SK-N-SH treated with all-trans-retinoic acid at 6 μM for 48 hours (cell line): ENCODE results near the gene IBSP.

Experiments
- ATAC-seq: fragments of 200-7000 bp; cut with Tn5 transposase; 3 replicates; pipeline ENCODE4 v1.9.1; 2020; ENCODE audit warnings: mild to moderate bottlenecking, moderate library complexity
- ARNTL ChIP-seq: fragments of 450-650 bp; formaldehyde crosslinking; IDR thresholded peaks from 2 replicates; pipeline ENCODE4 v1.5.0; 2020; ENCODE audit warnings: low read depth, mild to moderate bottlenecking, moderate library complexity, borderline replicate concordance
- BACH2 ChIP-seq: fragments of 250-450 bp; sonication (Bioruptor Pico); IDR thresholded peaks from 2 replicates; pipeline ENCODE4 v1.9.0; 2021; ENCODE audit warnings: mild to moderate bottlenecking, borderline replicate concordance
- CSDC2 ChIP-seq: fragments of 250-450 bp; sonication (Bioruptor Pico); IDR thresholded peaks from 2 replicates; pipeline ENCODE4 v1.5.0; 2020; ENCODE audit warnings: mild to moderate bottlenecking, moderate library complexity
- ESRRG ChIP-seq: fragments of 250-450 bp; sonication (Bioruptor Pico); IDR thresholded peaks from 2 replicates; pipeline ENCODE4 v1.6.1; 2021; ENCODE audit warnings: mild to moderate bottlenecking
- GLIS3 ChIP-seq: fragments of 250-450 bp; sonication (Bioruptor Pico); IDR thresholded peaks from 2 replicates; pipeline ENCODE4 v1.5.0; 2020; ENCODE audit warnings: mild to moderate bottlenecking, moderate library complexity
- OSR1 ChIP-seq: fragments of 250-450 bp; sonication (Bioruptor Pico); IDR thresholded peaks from 2 replicates; pipeline ENCODE4 v1.8.0; 2022; ENCODE audit warnings: moderate library complexity, mild to moderate bottlenecking, inconsistent platforms
- PPARA ChIP-seq: fragments of 250-450 bp; sonication (Bioruptor Pico); IDR thresholded peaks from 2 replicates; pipeline ENCODE4 v1.5.0; 2020; ENCODE audit warnings: mild to moderate bottlenecking, borderline replicate concordance
- RARB ChIP-seq: fragments of 250-450 bp; sonication (Bioruptor Pico); IDR thresholded peaks from 2 replicates; pipeline ENCODE4 v1.8.0; 2021; ENCODE audit warnings: mild to moderate bottlenecking, moderate library complexity
- SNAI2 ChIP-seq: fragments of 250-450 bp; sonication (Bioruptor Pico); IDR thresholded peaks from 2 replicates; pipeline ENCODE4 v1.5.0; 2020; ENCODE audit warnings: mild to moderate bottlenecking, moderate library complexity
- TCF4 ChIP-seq: fragments of 250-450 bp; sonication (Bioruptor Pico); IDR thresholded peaks from 2 replicates; pipeline ENCODE4 v1.8.0; 2021; ENCODE audit warnings: mild to moderate bottlenecking, moderate library complexity, borderline replicate concordance
- TOX ChIP-seq: fragments of 250-450 bp; sonication (Bioruptor Pico); IDR thresholded peaks from 2 replicates; pipeline ENCODE4 v1.8.0; 2021; ENCODE audit warnings: mild to moderate bottlenecking, moderate library complexity, borderline replicate concordance
- ZC3H10 ChIP-seq: fragments of 250-450 bp; sonication (Bioruptor Pico); IDR thresholded peaks from 2 replicates; pipeline ENCODE4 v1.5.1; 2021; ENCODE audit warnings: mild to moderate bottlenecking, moderate library complexity
- ZFP3 ChIP-seq: fragments of 250-450 bp; sonication (Bioruptor Pico); IDR thresholded peaks from 2 replicates; pipeline ENCODE4 v1.5.0; 2020; ENCODE audit warnings: mild to moderate bottlenecking, moderate library complexity
- ZFP30 ChIP-seq: fragments of 450-650 bp; formaldehyde crosslinking; IDR thresholded peaks from 2 replicates; pipeline ENCODE4 v1.5.0; 2022; ENCODE audit warnings: mild to moderate bottlenecking, moderate library complexity
- ZNF565 ChIP-seq: fragments of 450-650 bp; formaldehyde crosslinking; conservative IDR thresholded peaks from 2 replicates; pipeline ENCODE4 v1.5.0; 2020; ENCODE audit warnings: low read depth, mild to moderate bottlenecking, moderate library complexity
- ZNF70 ChIP-seq: fragments of 450-650 bp; formaldehyde crosslinking; IDR thresholded peaks from 2 replicates; pipeline ENCODE4 v1.5.0; 2020; ENCODE audit warnings: mild to moderate bottlenecking, moderate library complexity
- ZNF8 ChIP-seq: fragments of 450-650 bp; formaldehyde crosslinking; IDR thresholded peaks from 2 replicates; pipeline ENCODE4 v1.5.0; 2020; ENCODE audit warnings: mild to moderate bottlenecking, moderate library complexity
- TF ChIP-seq, protein P1 (sequence below): fragments of 250-450 bp; sonication (Bioruptor Pico); IDR thresholded peaks from 2 replicates; pipeline ENCODE4 v1.5.0; 2020; ENCODE audit warnings: mild to moderate bottlenecking, moderate library complexity
- TF ChIP-seq, protein P2 (sequence below): fragments of 250-450 bp; sonication (Bioruptor Pico); IDR thresholded peaks from 2 replicates; pipeline ENCODE4 v1.8.0; 2021; ENCODE audit warnings: low read depth, mild to moderate bottlenecking, moderate library complexity, borderline replicate concordance
- TF ChIP-seq, protein P3 (sequence below): fragments of 250-450 bp; sonication (Bioruptor Pico); IDR thresholded peaks from 2 replicates; pipeline ENCODE4 v1.5.1; 2020; ENCODE audit warnings: low read depth, mild to moderate bottlenecking, moderate library complexity
- TF ChIP-seq, protein P4 (sequence below): fragments of 250-450 bp; sonication (Bioruptor Pico); IDR thresholded peaks from 2 replicates; pipeline ENCODE4 v1.5.1; 2021; ENCODE audit warnings: mild to moderate bottlenecking, moderate library complexity

The IBSP gene

DNA sequence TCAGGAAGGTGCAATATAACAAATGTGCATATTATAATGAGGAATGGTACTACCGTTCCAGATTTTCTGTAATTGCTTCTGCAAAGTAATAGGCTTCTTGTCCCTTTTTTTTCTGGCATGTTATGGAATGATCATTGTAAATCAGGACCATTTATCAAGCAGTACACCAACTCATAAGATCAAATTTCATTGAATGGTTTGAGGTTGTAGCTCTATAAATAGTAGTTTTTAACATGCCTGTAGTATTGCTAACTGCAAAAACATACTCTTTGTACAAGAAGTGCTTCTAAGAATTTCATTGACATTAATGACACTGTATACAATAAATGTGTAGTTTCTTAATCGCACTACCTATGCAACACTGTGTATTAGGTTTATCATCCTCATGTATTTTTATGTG lies 12.6 kb downstream of the IBSP start:
- peak; percentile 66 for ATAC-seq
- TF ChIP-seq ZNF565 (CRISPR knock-in tag) (no peak), ZNF8 (CRISPR knock-in tag) (no peak), OSR1 (CRISPR knock-in tag) (no peak), ARNTL (CRISPR knock-in tag) (no peak), CSDC2 (no peak), GLIS3 (CRISPR knock-in tag) (no peak), TOX (CRISPR knock-in tag) (no peak), PPARA (CRISPR knock-in tag) (no peak), ZNF70 (CRISPR knock-in tag) (no peak), ZFP3 (CRISPR knock-in tag) (no peak)
- TF ChIP-seq, protein P1, sequence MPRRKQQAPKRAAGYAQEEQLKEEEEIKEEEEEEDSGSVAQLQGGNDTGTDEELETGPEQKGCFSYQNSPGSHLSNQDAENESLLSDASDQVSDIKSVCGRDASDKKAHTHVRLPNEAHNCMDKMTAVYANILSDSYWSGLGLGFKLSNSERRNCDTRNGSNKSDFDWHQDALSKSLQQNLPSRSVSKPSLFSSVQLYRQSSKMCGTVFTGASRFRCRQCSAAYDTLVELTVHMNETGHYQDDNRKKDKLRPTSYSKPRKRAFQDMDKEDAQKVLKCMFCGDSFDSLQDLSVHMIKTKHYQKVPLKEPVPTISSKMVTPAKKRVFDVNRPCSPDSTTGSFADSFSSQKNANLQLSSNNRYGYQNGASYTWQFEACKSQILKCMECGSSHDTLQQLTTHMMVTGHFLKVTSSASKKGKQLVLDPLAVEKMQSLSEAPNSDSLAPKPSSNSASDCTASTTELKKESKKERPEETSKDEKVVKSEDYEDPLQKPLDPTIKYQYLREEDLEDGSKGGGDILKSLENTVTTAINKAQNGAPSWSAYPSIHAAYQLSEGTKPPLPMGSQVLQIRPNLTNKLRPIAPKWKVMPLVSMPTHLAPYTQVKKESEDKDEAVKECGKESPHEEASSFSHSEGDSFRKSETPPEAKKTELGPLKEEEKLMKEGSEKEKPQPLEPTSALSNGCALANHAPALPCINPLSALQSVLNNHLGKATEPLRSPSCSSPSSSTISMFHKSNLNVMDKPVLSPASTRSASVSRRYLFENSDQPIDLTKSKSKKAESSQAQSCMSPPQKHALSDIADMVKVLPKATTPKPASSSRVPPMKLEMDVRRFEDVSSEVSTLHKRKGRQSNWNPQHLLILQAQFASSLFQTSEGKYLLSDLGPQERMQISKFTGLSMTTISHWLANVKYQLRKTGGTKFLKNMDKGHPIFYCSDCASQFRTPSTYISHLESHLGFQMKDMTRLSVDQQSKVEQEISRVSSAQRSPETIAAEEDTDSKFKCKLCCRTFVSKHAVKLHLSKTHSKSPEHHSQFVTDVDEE (CRISPR knock-in tag), result no peak
- TF ChIP-seq, protein P2, sequence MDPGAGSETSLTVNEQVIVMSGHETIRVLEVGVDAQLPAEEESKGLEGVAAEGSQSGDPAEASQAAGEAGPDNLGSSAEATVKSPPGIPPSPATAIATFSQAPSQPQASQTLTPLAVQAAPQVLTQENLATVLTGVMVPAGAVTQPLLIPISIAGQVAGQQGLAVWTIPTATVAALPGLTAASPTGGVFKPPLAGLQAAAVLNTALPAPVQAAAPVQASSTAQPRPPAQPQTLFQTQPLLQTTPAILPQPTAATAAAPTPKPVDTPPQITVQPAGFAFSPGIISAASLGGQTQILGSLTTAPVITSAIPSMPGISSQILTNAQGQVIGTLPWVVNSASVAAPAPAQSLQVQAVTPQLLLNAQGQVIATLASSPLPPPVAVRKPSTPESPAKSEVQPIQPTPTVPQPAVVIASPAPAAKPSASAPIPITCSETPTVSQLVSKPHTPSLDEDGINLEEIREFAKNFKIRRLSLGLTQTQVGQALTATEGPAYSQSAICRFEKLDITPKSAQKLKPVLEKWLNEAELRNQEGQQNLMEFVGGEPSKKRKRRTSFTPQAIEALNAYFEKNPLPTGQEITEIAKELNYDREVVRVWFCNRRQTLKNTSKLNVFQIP (CRISPR knock-in tag), result no peak
- TF ChIP-seq, protein P3, sequence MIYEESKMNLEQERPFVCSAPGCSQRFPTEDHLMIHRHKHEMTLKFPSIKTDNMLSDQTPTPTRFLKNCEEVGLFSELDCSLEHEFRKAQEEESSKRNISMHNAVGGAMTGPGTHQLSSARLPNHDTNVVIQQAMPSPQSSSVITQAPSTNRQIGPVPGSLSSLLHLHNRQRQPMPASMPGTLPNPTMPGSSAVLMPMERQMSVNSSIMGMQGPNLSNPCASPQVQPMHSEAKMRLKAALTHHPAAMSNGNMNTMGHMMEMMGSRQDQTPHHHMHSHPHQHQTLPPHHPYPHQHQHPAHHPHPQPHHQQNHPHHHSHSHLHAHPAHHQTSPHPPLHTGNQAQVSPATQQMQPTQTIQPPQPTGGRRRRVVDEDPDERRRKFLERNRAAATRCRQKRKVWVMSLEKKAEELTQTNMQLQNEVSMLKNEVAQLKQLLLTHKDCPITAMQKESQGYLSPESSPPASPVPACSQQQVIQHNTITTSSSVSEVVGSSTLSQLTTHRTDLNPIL (CRISPR knock-in tag), result no peak

DNA sequence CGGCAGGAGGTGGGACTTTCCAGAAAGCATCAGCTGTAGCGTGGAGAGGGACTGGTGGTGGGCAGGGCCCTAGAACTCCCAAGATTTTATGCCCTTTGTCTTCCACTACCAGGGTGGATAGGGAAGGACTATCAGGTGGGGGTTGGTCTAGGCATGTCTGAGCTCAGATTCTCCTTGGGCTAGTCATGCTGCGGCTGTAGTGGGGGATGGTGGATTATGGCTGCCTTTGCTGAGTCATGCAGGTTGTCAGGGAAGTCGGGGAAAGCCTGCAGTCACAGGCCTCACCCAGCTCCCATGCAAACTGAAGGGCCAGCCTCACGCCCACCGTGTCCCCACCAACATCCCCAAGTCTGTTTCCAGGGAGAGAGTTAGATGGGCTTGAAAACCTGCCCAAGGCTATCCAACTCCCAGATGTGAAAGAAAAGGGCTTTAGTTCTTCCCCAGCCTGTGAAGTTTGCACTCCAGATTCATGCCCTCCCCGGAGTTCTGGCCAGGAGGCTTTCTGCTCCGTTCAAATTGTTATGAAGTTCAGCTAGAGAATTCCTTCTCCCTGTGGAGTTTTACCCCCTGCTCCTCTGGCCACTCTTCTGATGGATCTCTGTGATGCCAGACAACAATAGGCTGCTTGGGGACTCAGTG lies 20.0 kb downstream of the IBSP start:
- ATAC-seq, result peak; percentile 86

More for the DNA sequence above, 20.0 kb downstream of the IBSP start:
- TF ChIP-seq ZC3H10 (CRISPR knock-in tag), result no peak
- TF ChIP-seq ARNTL (CRISPR knock-in tag), result no peak
- no peak for TF ChIP-seq CSDC2
- TF ChIP-seq GLIS3 (CRISPR knock-in tag), result no peak
- no peak for TF ChIP-seq ESRRG (CRISPR knock-in tag)
- no peak for TF ChIP-seq RARB
- no peak for TF ChIP-seq PPARA (CRISPR knock-in tag)
- TF ChIP-seq, protein P3 (CRISPR knock-in tag), result no peak
- TF ChIP-seq ZNF70 (CRISPR knock-in tag), result no peak
- TF ChIP-seq TCF4 (CRISPR knock-in tag), result no peak
- TF ChIP-seq ZNF565 (CRISPR knock-in tag), result no peak
- TF ChIP-seq ZFP30 (CRISPR knock-in tag), result no peak
- TF ChIP-seq BACH2, result no peak
- TF ChIP-seq, protein P1 (CRISPR knock-in tag), result no peak
- no peak for TF ChIP-seq SNAI2 (CRISPR knock-in tag)
- TF ChIP-seq ZFP3 (CRISPR knock-in tag), result no peak
- TF ChIP-seq, protein P4, sequence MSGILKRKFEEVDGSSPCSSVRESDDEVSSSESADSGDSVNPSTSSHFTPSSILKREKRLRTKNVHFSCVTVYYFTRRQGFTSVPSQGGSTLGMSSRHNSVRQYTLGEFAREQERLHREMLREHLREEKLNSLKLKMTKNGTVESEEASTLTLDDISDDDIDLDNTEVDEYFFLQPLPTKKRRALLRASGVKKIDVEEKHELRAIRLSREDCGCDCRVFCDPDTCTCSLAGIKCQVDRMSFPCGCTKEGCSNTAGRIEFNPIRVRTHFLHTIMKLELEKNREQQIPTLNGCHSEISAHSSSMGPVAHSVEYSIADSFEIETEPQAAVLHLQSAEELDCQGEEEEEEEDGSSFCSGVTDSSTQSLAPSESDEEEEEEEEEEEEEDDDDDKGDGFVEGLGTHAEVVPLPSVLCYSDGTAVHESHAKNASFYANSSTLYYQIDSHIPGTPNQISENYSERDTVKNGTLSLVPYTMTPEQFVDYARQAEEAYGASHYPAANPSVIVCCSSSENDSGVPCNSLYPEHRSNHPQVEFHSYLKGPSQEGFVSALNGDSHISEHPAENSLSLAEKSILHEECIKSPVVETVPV, result no peak
- TF ChIP-seq OSR1 (CRISPR knock-in tag), result no peak
